Measurements from ENCODE around the gene CYP2F1.
A peak's percentile ranks its signal among the peaks of the same experiment; 100 is the strongest.

CYP2F1 gene

DNA sequence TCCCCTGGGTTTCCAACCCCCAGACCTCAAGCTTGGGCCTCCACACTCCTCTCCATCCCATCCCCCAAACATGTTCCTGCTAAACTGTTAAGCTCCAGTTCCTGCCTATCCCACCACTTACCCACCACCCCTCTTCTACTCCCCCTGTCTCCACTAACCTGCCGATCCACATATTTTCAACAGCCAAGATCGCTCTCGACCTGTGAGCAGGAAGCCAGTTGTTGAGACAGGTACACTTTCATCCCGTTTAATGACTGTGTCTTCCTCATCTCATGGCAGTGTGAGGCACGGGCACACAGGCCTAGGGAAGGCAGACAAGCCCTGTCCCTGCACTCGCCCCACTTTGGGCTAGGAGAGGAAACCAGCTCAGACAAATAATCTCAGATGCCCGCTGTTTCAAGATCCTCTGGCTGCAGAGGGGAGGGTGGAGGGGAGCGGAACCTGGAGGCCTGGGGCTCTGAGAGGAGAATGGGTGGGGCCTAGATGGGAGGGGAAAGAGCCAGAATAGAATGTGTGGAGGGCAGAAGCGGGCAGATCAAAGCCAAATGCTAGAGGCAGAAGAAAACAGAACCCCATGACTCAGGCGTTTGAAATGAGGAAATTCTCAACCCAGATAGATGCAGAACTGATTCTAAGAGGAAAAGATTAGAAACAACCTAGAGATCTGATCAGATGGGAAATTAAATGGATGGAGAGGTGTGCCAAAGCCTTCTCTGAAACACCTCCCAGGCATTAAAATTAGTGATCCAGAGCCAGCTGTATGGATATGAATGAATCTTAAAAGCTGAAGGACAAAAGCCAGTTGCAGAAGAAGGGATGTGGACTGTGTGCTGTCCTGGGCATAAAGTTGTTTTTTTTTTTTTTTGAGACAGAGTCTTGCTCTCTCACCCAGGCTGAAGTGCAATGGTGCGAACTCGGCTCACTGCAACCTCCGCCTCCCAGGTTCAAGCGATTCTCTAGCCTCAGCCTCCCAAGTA lies 61.9 kb downstream of the CYP2F1 start:
- Mint-ChIP-seq H3K9me3 (no peaks in the 10 kb centered on the region), H3K27ac (peak overlapping the region; percentile 84), H3K27me3 (no peaks in the 10 kb centered on the region), H3K36me3 (ENCODE audit: low read depth) (peaks cover 5% of the 10 kb centered on the region), H3K4me3 (peak overlapping the region; percentile 77), H3K4me1 (ENCODE audit: low read depth) (peaks cover 48% of the 10 kb centered on the region)
- intact Hi-C loops (cut with micrococcal nuclease) = no loop called here

All from dendritic cell treated with granulocyte-macrophage colony-stimulating factor and Interleukin-4, amounts not matched to agents 40 ng/mL and 50 ng/mL, for 4 days (primary cell).